HG03097 (cell line): Measurements from ENCODE around the gene CADM3.

ENCODE experiments used
- ATAC-seq: cut with Tn5 transposase; IDR thresholded peaks from one replicate; pipeline ENCODE4 v1.9.1; 2021; ENCODE audit not compliant: unreplicated experiment, low FRiP score

The CADM3 gene

GRCh38 chr1:159172614-159173291, 1.3 kb downstream of the CADM3 start:
- ATAC-seq, result no peak

- no peak for ATAC-seq
Measured at GRCh38 chr1:159173320-159173719, 1.9 kb downstream of the CADM3 start.

GRCh38 chr1:159175571-159175970, 4.2 kb downstream of the CADM3 start:
- ATAC-seq, result no peak

- no peak for ATAC-seq
Measured at GRCh38 chr1:159177272-159177907, 6.0 kb downstream of the CADM3 start.

DNA sequence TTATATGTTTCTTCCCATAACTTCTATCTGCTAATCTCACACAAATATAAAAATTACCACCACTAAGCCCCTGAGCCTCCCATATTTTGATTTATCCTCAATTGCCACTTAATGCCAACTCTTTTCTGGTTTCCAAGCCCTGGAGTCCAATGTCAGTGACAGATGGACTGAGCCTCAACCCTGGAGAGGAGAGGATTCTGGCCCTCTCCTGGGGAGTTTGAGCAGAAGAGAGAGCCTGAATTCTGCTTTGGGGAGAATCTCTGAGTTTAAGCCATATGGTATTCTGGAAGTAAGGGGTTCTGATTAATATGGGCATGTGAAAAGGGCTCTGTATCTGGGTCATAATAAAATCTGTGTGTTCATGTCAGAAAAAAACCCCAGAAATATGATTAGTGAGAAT, 8.5 kb downstream of the CADM3 start:
- ATAC-seq, result no peak

DNA sequence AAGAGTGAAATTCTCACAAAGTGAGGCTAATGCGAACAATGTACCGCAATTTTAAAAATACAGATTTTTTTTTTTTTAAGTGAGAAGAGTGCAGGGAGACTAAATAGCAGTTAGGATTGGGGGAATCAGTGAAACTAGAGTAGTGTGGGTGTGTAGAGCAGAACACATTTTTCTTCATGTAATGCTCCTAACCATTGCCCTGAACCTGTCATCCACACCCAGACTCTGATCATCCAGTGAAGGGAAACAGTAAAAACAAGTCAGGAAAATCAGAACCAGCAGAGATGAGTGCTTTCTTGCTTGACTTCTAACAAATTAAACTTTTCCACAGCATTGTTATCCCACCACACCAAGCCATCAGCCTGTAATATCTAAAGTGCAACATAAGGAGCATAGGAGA, 9.1 kb downstream of the CADM3 start:
- no peak for ATAC-seq

DNA sequence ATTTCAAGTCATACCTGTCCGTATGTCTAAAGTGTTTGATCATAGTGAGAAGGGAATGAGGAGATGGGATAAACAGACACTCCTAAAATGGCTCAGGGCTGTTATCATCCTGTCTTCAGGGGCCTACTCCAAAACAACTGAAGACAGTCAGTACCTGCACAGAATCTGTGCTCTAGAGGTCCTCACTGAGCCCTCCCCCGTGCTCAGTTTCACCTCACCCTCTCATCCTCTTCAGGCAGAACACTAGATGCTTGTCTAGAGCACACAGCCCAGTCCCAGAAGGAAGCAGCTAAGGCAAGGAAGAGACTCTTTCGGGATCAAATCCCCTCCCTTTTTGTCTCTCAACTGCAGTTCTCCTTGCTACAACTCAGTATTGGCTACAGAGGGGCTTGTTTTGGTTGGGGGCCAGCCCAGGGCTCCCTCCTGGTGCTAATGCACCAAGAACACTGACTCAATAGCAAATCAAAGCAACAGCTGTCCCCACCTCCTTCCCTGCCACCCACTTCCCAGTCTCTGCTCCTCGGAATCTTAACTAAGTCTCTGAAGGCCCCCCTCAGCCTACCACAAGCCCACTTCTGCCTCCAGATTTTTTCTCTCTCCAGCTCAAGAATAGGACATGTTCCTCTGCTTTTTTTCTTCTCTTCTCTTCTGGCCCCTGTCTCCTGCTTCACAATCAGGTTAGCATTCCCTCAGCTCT, 10.1 kb downstream of the CADM3 start:
- ATAC-seq, result no peak

- no peak for ATAC-seq
Measured at GRCh38 chr1:159184201-159184600, 12.8 kb downstream of the CADM3 start.

DNA sequence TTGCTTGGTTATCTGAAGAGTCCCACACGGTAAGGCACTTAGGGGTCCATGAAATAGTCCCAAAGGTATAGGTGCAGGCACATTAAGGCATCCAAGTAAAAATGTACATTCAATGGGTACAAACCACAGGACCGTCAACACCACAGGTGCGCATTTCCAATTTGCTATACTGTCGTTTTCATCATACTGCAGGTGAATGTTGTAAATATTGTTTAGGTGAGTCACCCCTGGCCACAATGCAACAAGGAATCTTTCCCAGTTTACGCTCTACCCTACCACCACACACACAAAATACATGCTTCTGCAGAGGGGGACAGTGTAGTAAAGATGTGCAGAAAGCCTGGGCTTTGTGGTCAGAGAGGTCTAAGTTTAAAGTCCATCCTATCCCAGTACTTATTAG, 13.7 kb downstream of the CADM3 start:
- ATAC-seq, result no peak

DNA sequence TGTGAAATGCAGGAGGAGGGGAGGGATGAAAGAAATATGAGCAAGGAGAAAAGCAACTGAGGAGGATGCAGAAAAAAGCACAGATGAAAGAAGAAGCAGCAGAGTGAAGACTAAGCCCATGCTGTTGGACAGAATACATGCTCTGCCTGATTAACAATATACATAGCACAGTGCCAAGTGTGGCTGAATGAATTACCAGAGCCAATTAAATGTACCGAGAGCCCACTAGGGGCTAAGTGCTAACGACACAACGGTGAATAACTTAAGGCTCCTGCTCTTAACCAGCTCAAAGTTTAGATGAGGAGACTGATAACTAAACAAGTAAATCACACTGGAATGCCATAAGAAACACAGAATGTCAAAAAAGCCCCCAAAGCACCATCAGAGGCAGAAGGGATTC, 15.6 kb downstream of the CADM3 start:
- ATAC-seq, result no peak

- no peak for ATAC-seq
Measured at GRCh38 chr1:159187647-159188374, 16.4 kb downstream of the CADM3 start.

- ATAC-seq, result no peak
Measured at GRCh38 chr1:159188375-159188788, 17.0 kb downstream of the CADM3 start.

DNA sequence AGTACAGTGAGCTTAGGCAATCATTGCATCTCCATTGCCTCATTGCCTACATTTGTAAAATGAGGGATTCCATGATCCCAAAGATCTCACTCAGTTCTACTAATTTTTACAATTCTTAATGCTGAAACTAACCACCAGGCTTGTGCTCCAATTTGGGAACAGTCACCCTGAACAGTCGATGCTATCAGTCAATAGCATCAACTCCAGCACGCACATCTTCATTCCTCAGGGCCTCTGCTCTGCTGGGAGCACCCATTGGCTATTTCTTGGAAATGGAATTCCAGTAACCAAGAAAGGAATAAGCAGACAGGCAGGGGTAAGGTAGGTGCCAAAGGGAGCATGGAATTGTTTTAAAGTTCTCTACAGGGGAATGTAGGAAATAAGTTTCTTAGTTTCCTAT, 19.0 kb downstream of the CADM3 start:
- no peak for ATAC-seq

DNA sequence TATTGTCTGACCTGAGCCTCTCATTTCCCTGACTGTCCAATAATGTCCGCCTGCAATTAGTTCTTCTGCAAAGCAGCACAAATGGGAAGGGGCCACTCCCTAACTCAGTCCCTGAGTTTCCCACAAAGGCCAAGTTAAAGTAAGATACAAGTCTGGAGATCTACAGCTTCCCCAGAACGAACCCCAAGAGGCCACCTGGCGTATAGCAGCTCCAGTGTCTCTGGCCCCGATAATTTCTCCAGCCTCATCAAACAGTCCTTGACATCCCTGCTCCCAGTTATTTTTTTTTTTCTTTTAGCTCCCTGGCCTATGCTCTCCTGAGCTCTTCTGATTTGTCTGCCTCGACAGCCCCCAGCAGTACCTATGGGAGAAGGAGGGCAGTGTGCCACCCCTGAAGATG, 25.1 kb downstream of the CADM3 start:
- no peak for ATAC-seq

DNA sequence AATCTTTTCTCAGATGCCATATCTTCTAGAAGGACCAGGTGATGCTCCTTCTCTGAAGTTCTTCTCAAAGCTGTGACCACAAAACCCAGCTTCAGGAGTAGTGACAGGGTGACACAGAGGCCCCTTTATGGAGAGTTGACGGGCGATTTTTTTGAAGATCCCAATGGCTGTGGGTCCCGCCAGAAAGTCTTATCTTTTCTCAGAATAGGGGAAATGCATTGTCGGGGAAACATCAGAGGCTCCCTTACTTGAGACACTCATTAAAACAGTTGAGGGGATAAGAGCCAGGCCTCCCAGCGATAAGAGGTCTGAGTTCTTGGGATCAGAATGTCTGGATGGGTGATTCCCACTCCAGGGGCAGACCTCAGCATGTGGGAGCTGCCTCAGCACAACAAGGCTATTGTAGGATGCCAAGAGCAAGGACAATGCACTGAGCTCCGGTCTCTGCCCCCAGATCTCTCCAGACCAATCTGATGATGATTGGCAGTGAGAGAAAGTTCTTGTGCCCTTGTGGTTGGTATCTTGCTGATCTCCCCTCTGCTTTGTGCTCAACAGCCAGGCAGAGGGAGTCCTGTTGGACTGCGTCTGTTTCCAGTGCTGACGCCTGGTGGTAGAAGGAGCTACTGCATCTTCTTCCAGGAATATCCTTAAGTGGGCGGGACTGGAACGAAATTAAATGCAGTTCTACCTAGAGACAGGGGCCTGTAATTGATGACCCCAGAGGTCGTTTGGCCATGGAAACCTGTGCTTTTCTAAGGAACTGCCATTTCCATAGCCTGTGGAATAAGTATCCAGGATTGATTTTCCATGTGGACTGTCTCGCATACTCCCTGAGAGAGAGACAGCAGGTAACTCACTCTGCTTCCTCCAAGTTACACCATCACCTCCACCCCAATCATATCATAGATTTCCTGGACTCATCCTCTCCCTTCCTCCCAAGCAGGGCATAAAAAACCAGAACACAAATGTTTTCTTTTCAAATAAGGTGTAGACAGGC, 26.4 kb downstream of the CADM3 start:
- ATAC-seq, result peak; percentile 94

DNA sequence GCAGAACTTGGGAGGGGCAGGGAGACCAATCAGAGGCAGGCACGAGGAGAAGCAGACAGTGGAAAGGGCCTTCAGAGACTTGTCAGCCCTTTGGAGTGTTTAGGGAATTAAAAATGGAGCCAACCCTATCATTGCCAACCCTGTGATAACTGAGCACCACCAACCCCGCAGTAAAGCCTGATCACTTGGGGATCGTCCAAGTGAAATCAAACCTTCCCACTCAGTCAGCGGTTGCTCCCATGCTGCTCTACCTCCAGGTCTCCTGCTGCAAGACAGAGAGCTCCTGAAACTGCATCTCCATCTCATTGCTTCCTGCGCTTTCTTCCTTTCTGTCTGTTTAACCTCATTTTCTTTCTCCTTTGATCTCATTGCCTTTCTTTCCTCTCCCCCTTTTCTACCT, 28.5 kb downstream of the CADM3 start:
- no peak for ATAC-seq

DNA sequence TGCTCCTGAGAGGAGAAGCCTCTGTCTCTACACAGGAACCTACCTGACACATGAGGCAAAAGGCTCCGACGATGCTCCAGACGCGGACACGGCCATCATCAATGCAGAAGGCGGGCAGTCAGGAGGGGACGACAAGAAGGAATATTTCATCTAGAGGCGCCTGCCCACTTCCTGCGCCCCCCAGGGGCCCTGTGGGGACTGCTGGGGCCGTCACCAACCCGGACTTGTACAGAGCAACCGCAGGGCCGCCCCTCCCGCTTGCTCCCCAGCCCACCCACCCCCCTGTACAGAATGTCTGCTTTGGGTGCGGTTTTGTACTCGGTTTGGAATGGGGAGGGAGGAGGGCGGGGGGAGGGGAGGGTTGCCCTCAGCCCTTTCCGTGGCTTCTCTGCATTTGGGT, 29.4 kb downstream of the CADM3 start:
- ATAC-seq, result no peak

DNA sequence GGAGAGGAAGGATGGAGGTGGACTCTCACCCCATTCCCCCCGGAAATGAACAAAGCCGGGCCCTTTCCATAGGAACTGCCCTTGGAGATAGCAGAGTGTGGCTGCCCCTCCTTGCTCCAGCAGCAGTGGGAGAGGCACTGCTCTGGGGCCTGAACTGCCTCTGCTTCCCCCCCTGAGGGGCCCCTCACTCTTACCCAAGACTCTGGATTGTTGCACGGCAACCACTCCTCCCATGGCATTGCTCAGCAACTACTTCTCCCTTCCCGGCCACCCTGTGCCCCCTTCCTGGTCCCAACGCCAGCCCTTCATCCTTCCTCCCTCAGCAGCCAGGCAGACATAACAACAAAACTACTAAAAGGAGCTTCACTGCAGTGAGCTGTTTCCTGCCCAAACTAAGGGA, 30.2 kb downstream of the CADM3 start:
- ATAC-seq, result no peak

- no peak for ATAC-seq
Measured at GRCh38 chr1:159203610-159204009, 32.2 kb downstream of the CADM3 start.
